ENCODE results near the gene CERS4.

- no peak for TF ChIP-seq CTCF (IDR thresholded peaks at IDR 0.05)
- no peak for TF ChIP-seq POLR2A (IDR thresholded peaks at IDR 0.05)
- TF ChIP-seq POLR2AphosphoS5 (IDR thresholded peaks at IDR 0.05), result peak in 1 of 4 donors; percentile 27
Observed at GRCh38 chr19:8163759-8164158, 45.4 kb upstream of the CERS4 start.
